B cell (primary cell): ENCODE measurements around the gene DCDC2C. TPM values are rescaled to one million over a fixed set of nuclear protein-coding genes. Genes with fewer than 3 reads are reported as not detected.

Experiments
- ATAC-seq: fragments of 200-7000 bp; cut with Tn5 transposase; one replicate; pipeline ENCODE4 v1.10.0; 2021; ENCODE audit warnings: low read depth, mild to moderate bottlenecking, moderate number of reproducible peaks, moderate library complexity
- CTCF ChIA-PET: fragments of 350-600 bp; sonication (Branson Sonifier 250); formaldehyde crosslinking; loops from one replicate; lab custom pipeline; 2021; ENCODE audit warnings: antibody characterized with exemption, inconsistent platforms; lab: Charles Lee
- POLR2A ChIA-PET: fragments of 350-600 bp; sonication (Branson Sonifier 250); formaldehyde crosslinking; loops from one replicate; lab custom pipeline; 2021; ENCODE audit warnings: antibody characterized with exemption; lab: Charles Lee
- DNase-seq: peaks from one replicate; pipeline ENCODE4 v3.0.0; 2013
- H2AFZ ChIP-seq: 2 replicates; pipeline ENCODE4 v1.6.1; 2012; ENCODE audit warnings: mild to moderate bottlenecking, low read depth, low read length; ENCODE audit not compliant: insufficient read depth, poor library complexity, severe bottlenecking
- H3K27ac ChIP-seq, 2 donors: 1 replicate in 1 of 2; 2 replicates in 1 of 2; pipeline ENCODE4 v1.5.1; 2012 to 2013; ENCODE audit warnings: low read length in 2 of 2, mild to moderate bottlenecking in 2 of 2, moderate library complexity in 1 of 2
- H3K27me3 ChIP-seq, 4 experiments: fragments of 200-600 bp in 1 of 4; sonication (generic) in 1 of 4; replicated peaks in 1 of 4; 1 replicate in 2 of 4; 2 replicates in 2 of 4; pipeline versions ENCODE4 v1.6.1 to v1.7.0; 2013 to 2016; ENCODE audit warnings: low read length in 3 of 4, mild to moderate bottlenecking in 2 of 4, mixed read lengths in 1 of 4, moderate library complexity in 1 of 4; ENCODE audit not compliant: insufficient read depth in 4 of 4, control insufficient read depth in 3 of 4; ENCODE audit errors: control extremely low read depth in 1 of 4
- H3K36me3 ChIP-seq, 2 experiments: replicated peaks in 1 of 2; 1 replicate in 1 of 2; 2 replicates in 1 of 2; pipeline versions ENCODE4 v1.6.1 to v1.7.1; 2013; ENCODE audit warnings: low read length in 1 of 2; ENCODE audit not compliant: insufficient read depth in 2 of 2, control insufficient read depth in 1 of 2; ENCODE audit errors: control extremely low read depth in 1 of 2, extremely low read depth in 1 of 2
- H3K4me1 ChIP-seq, 2 donors: fragments of 200-600 bp in 1 of 2; sonication (generic) in 1 of 2; 1 replicate in 1 of 2; 2 replicates in 1 of 2; pipeline versions ENCODE4 v1.5.1 to v1.6.1; 2013 to 2017; ENCODE audit warnings: low read length in 2 of 2; ENCODE audit not compliant: control insufficient read depth in 2 of 2, insufficient read depth in 2 of 2
- H3K4me2 ChIP-seq: replicated peaks from 2 replicates; pipeline ENCODE3; 2012; ENCODE audit warnings: mild to moderate bottlenecking, low read depth, low read length; ENCODE audit not compliant: poor library complexity, severe bottlenecking
- H3K4me3 ChIP-seq, 5 experiments: fragments of 200-600 bp in 1 of 5; sonication (generic) in 1 of 5; 1 replicate in 3 of 5; 2 replicates in 2 of 5; pipeline versions ENCODE4 v1.5.1 to v1.7.0; 2011 to 2016; ENCODE audit warnings: low read length in 4 of 5, mild to moderate bottlenecking in 4 of 5, low read depth in 2 of 5, control low read depth in 1 of 5, moderate library complexity in 1 of 5; ENCODE audit not compliant: insufficient read depth in 1 of 5; ENCODE audit errors: control extremely low read depth in 1 of 5, extremely low read depth in 1 of 5
- H3K79me2 ChIP-seq: fragments of 200-600 bp; sonication (generic); one replicate; pipeline ENCODE4 v1.6.0; 2016; ENCODE audit warnings: low read length; ENCODE audit not compliant: control insufficient read depth, insufficient read depth
- H3K9ac ChIP-seq: fragments of 200-600 bp; sonication (generic); 2 replicates; pipeline ENCODE4 v1.6.1; 2017; ENCODE audit warnings: mild to moderate bottlenecking, low read length, moderate library complexity
- H3K9me3 ChIP-seq, 3 donors: one replicate each; pipeline versions ENCODE4 v1.6.1 to v1.7.1; 2013; ENCODE audit warnings: low read length in 2 of 3; ENCODE audit not compliant: control insufficient read depth in 2 of 3, insufficient read depth in 1 of 3; ENCODE audit errors: control extremely low read depth in 1 of 3
- H4K20me1 ChIP-seq: 2 replicates; pipeline ENCODE4 v1.6.0; 2012; ENCODE audit warnings: mild to moderate bottlenecking, low read length; ENCODE audit not compliant: insufficient read depth, control insufficient read depth, poor library complexity, severe bottlenecking
- H3K27ac Mint-ChIP-seq: one replicate; pipeline ENCODE4 v1.8.0; 2021; ENCODE audit warnings: mixed read lengths
- H3K27me3 Mint-ChIP-seq: one replicate; pipeline ENCODE4 v1.8.0; 2021; ENCODE audit warnings: mixed read lengths
- H3K4me1 Mint-ChIP-seq: one replicate; pipeline ENCODE4 v1.8.0; 2021; ENCODE audit warnings: mixed read lengths
- H3K4me3 Mint-ChIP-seq: one replicate; pipeline ENCODE4 v1.8.0; 2021; ENCODE audit warnings: mixed read lengths
- H3K9me3 Mint-ChIP-seq: one replicate; pipeline ENCODE4 v1.8.0; 2022; ENCODE audit warnings: mixed read lengths; ENCODE audit not compliant: insufficient read depth
- CTCF ChIP-seq: fragments of 200-600 bp; IDR thresholded peaks from one replicate; pipeline ENCODE4 v1.8.0; 2022; ENCODE audit warnings: antibody characterized with exemption, mild to moderate bottlenecking
- EZH2 ChIP-seq: IDR thresholded peaks from 2 replicates; pipeline ENCODE4 v1.6.1; 2012; ENCODE audit warnings: borderline replicate concordance, low read depth, mild to moderate bottlenecking, moderate library complexity, low read length; ENCODE audit not compliant: insufficient read depth, poor library complexity, severe bottlenecking
- WGBS: methylation state at CpG from one replicate; pipeline ENCODE4 v1.1.5; 2013; ENCODE audit warnings: missing lambda C conversion rate; ENCODE audit not compliant: insufficient coverage; 5-methylcytosine and 5-hydroxymethylcytosine counted together
- intact Hi-C: fragments of 100-400 bp; cut with micrococcal nuclease; formaldehyde crosslinking; loops from one replicate; pipeline ENCODE4 v1.10.0; 2022
- polyA plus RNA-seq: library from polyadenylated mRNA; depleted of rRNA; stranded (reverse); fragments of >200 nt; gene quantifications from 2 replicates; pipeline ENCODE4 v1.2.3, GENCODE V29; 2012
- total RNA-seq, 2 donors: library from RNA; stranded (reverse); fragments of 120-200 nt in 1 of 2; gene quantifications; 1 replicate in 1 of 2; 2 replicates in 1 of 2; pipeline versions ENCODE4 v1.2.3 to v1.2.4, GENCODE V29; 2013 to 2022

Gene DCDC2C
- total and polyA plus RNA-seq, 2 donors (not counting 1 experiment from before 2014, with no cell fraction given) = not detected

- H3K27ac Mint-ChIP-seq = no peak overlapping the region
- no peaks in the 10 kb centered on the region for H3K27me3 ChIP-seq
- H3K9me3 Mint-ChIP-seq = no peaks in the 10 kb centered on the region
- WGBS = 83% methylated on average over 13 of the region's 13 CpGs
- intact Hi-C loops = no loop called here
- no peaks in the 10 kb centered on the region for H4K20me1 ChIP-seq
- H3K79me2 ChIP-seq = no peaks in the 10 kb centered on the region
- H3K9me3 ChIP-seq = peaks cover 0 to 3% (median 0%) of the 10 kb centered on the region in 3 donors
- POLR2A ChIA-PET = no interaction called here
- H2AFZ ChIP-seq = no peak overlapping the region
- CTCF ChIA-PET = no interaction called here
- no peak overlapping the region for H3K9ac ChIP-seq
- no peaks in the 10 kb centered on the region for H3K4me1 Mint-ChIP-seq
- H3K27me3 Mint-ChIP-seq = peaks cover 15% of the 10 kb centered on the region
- H3K4me1 ChIP-seq = no peaks in the 10 kb centered on the region
- no peak for TF ChIP-seq EZH2
- TF ChIP-seq CTCF = no peak
- H3K27ac ChIP-seq = no peak overlapping the region
- no peak overlapping the region for H3K4me3 Mint-ChIP-seq
- H3K36me3 ChIP-seq = no peaks in the 10 kb centered on the region
- DNase-seq (no peak), ATAC-seq (no peak)
- H3K4me2 ChIP-seq = no peak overlapping the region
- no peak overlapping the region for H3K4me3 ChIP-seq
Observed at GRCh38 chr2:3771576-3771975, 68.2 kb downstream of the DCDC2C start.

GRCh38 chr2:3774336-3774735, 71.0 kb downstream of the DCDC2C start:
- H3K27me3 ChIP-seq = no peaks in the 10 kb centered on the region
- H3K4me3 ChIP-seq = no peak overlapping the region
- no peaks in the 10 kb centered on the region for H3K4me1 ChIP-seq
- H3K27me3 Mint-ChIP-seq = peaks cover 32% of the 10 kb centered on the region
- intact Hi-C loops = no loop called here
- no peak overlapping the region for H3K27ac Mint-ChIP-seq
- POLR2A ChIA-PET = no interaction called here
- H3K79me2 ChIP-seq = no peaks in the 10 kb centered on the region
- H3K9me3 Mint-ChIP-seq = no peaks in the 10 kb centered on the region
- H3K9ac ChIP-seq = no peak overlapping the region
- H4K20me1 ChIP-seq = no peaks in the 10 kb centered on the region
- H3K4me3 Mint-ChIP-seq = no peak overlapping the region
- no peaks in the 10 kb centered on the region for H3K4me1 Mint-ChIP-seq
- H3K27ac ChIP-seq = no peak overlapping the region
- H3K36me3 ChIP-seq = no peaks in the 10 kb centered on the region
- ATAC-seq = no peak
- H2AFZ ChIP-seq = no peak overlapping the region
- TF ChIP-seq CTCF = no peak
- TF ChIP-seq EZH2 = no peak
- 88% methylated on average over 9 of the region's 12 CpGs for WGBS
- H3K9me3 ChIP-seq = peaks cover 0 to 3% (median 0%) of the 10 kb centered on the region in 3 donors
- no peak for DNase-seq
- H3K4me2 ChIP-seq = no peak overlapping the region
- CTCF ChIA-PET = no interaction called here
